Lung (tissue), 12 donors: Measurements from ENCODE around the gene GABBR2. TPM values are rescaled to one million over a fixed set of nuclear protein-coding genes. Genes with fewer than 3 reads are reported as not detected.

ENCODE experiments used
- ATAC-seq: fragments of 200-7000 bp; cut with Tn5 transposase; one replicate; pipeline ENCODE4 v1.9.1; 2020; ENCODE audit warnings: moderate number of reproducible peaks; ENCODE audit not compliant: insufficient read depth, low FRiP score
- DNase-seq, 3 donors: peaks; one replicate each; pipeline ENCODE4 v3.0.0-alpha.2; 2013 to 2017
- H3K27ac ChIP-seq, 2 donors: one replicate each; pipeline ENCODE4 v1.5.1; 2013; ENCODE audit warnings: mild to moderate bottlenecking in 2 of 2, moderate library complexity in 2 of 2, control low read depth in 1 of 2, inconsistent platforms in 1 of 2, low read depth in 1 of 2, low read length in 1 of 2
- H3K27me3 ChIP-seq, 3 donors: one replicate each; pipeline ENCODE4 v1.5.1; 2013; ENCODE audit warnings: low read length in 2 of 3; ENCODE audit not compliant: control insufficient read depth in 3 of 3, insufficient read depth in 3 of 3
- H3K36me3 ChIP-seq, 4 donors: one replicate each; pipeline ENCODE4 v1.5.1; 2013; ENCODE audit warnings: low read length in 4 of 4, mild to moderate bottlenecking in 1 of 4, moderate library complexity in 1 of 4; ENCODE audit not compliant: control insufficient read depth in 4 of 4, insufficient read depth in 4 of 4
- H3K4me1 ChIP-seq, 5 donors: one replicate each; pipeline ENCODE4 v1.5.1; 2013; ENCODE audit warnings: low read length in 5 of 5, mild to moderate bottlenecking in 2 of 5, moderate library complexity in 1 of 5; ENCODE audit not compliant: control insufficient read depth in 5 of 5, insufficient read depth in 5 of 5
- H3K4me3 ChIP-seq: one replicate; pipeline ENCODE4 v1.5.1; 2013; ENCODE audit warnings: mild to moderate bottlenecking, control low read depth, moderate library complexity
- H3K9ac ChIP-seq, 2 donors: one replicate each; pipeline ENCODE4 v1.5.1; 2013; ENCODE audit warnings: low read length in 2 of 2, control low read depth in 1 of 2; ENCODE audit not compliant: insufficient read depth in 1 of 2
- H3K9me3 ChIP-seq, 4 donors: one replicate each; pipeline ENCODE4 v1.5.1; 2013; ENCODE audit warnings: low read length in 3 of 4, mild to moderate bottlenecking in 1 of 4, moderate library complexity in 1 of 4; ENCODE audit not compliant: control insufficient read depth in 4 of 4, insufficient read depth in 3 of 4
- WGBS, 2 donors: extraction: QIAGEN DNeasy Blood & Tissue Kit; methylation state at CpG; one replicate each; pipeline ENCODE4 v1.1.7; 2013; 5-methylcytosine and 5-hydroxymethylcytosine counted together
- polyA plus RNA-seq, 2 donors: library from polyadenylated mRNA; stranded (reverse); fragments of 200-250 nt; gene quantifications; one replicate each; pipeline ENCODE4 v1.2.1, GENCODE V29; 2013
- total RNA-seq, 2 donors: library from RNA; depleted of rRNA in 1 of 2; stranded (reverse); fragments of >200 nt in 1 of 2; gene quantifications; one replicate each; pipeline ENCODE4 v1.2.1, GENCODE V29; 2014 to 2021
- TF ChIP-seq, protein P1 (sequence below): IDR thresholded peaks from 2 replicates; pipeline ENCODE4 v1.5.1; 2012; ENCODE audit warnings: mild to moderate bottlenecking; ENCODE audit errors: control extremely low read depth, extremely low read depth
- donor health status: control.
- donor health status: control.
- donor health status: Bipolar disorder and iron deficiency.
- donor health status: healthy.
- donor health status: DM: yes; HTN: yes; CAD: no.

GABBR2 gene
- total and polyA plus RNA-seq, 4 donors, result 0.40 to 1.8 (median 0.64) TPM

DNA sequence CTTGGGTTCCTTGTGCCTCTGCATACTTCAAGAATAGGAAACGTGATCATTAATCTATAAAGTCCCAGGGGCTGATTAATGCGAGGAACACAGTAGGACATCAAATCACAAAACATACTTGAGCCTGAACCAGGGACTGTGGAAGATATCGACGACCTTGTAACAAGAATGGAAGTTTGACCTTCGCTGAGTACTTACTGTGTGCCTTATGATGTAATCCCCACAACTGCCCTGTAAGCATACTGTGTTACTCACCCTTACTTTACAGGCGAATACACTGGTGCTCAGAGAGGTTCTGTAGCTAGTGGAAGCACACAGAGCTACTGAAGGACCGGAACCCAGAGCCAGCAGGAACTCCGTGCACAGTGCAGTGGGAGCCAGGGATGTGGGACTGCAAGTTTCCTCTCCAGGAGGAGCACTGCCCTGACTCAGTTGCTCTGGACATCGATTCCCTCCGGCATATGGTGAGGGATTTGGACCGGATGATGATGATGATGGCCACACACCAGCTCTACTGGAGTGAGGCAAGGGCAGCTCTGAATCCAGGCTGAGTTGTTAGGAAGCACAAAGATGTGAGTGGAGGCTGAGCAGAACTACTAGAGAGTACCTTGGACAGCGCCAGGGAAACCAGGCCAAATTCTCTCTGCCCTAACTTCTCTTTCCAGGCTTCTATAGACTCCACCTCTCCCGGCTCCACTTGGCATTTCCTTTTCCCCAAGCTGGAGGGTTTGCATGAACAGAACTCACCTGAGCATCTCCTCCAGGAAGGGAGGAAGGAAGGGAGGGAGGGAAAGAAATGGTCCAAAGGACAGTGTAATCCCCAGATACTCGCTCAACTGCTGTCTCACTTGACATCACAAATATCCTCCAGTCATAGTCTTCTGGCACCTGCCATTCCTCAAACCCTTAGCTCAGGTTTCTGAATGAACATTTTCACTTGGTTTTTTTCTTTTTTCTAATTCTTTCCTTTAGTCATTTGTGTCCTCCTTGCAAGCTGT, 1.5 kb upstream of the GABBR2 start:
- Histone ChIP-seq H3K4me1 (peaks cover 0 to 12% (median 0%) of the 10 kb centered on the region in 5 donors), H3K9ac (no peak overlapping the region), H3K27ac (no peak overlapping the region), H3K9me3 (peaks cover 0 to 10% (median 0%) of the 10 kb centered on the region in 4 donors), H3K27me3 (peaks cover 20 to 45% (median 35%) of the 10 kb centered on the region in 3 donors), H3K4me3 (no peak overlapping the region), H3K36me3 (no peaks in the 10 kb centered on the region)
- ATAC-seq, result no peak
- TF ChIP-seq, protein P1, sequence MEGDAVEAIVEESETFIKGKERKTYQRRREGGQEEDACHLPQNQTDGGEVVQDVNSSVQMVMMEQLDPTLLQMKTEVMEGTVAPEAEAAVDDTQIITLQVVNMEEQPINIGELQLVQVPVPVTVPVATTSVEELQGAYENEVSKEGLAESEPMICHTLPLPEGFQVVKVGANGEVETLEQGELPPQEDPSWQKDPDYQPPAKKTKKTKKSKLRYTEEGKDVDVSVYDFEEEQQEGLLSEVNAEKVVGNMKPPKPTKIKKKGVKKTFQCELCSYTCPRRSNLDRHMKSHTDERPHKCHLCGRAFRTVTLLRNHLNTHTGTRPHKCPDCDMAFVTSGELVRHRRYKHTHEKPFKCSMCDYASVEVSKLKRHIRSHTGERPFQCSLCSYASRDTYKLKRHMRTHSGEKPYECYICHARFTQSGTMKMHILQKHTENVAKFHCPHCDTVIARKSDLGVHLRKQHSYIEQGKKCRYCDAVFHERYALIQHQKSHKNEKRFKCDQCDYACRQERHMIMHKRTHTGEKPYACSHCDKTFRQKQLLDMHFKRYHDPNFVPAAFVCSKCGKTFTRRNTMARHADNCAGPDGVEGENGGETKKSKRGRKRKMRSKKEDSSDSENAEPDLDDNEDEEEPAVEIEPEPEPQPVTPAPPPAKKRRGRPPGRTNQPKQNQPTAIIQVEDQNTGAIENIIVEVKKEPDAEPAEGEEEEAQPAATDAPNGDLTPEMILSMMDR, result no peak
- DNase-seq, result peak; percentile 41 to 79 (median 53)
- 61 to 67% methylated on average over 14 of the region's 14 CpGs for WGBS, 2 donors

DNA sequence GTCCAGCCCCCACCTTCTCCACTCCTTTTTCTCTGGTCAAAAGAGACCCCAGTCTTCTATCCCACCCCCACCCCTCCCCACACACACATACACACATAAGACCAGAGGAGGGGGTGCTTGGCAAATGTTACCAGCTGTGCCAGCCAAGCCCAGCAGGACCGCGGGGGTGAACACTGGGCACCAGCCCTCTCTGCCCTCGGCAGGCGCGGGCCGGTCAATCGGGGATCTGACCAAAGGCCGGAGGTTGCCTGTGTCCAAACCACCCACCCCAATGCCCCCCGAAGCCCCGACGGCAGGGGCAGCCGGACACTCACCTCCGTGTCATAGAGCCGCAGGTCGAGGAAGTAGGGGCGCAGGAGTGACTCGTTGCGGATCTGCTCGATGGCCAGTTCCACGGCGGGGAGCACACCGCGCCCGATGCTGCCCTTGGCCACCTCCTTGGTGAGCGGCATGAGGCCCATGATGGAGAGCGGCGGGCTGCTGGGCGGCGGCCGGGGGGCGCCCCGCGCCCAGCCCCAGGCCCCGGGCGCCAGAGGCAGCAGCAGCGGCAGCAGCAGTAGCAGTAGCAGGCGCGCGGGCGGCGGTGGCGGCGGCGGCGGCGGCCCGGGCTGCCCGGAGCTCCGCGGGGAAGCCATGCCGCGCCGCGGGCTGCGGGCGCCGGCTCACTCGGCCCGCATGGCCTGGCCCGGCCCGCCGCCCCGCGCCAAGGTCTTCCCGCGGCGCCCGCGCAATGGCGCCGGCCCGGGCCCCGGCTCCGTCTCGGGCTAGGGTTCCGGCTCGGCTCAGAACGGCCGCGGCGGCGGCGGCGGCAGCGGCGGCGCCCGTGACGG, 417 bp downstream of the GABBR2 start:
- ATAC-seq (no peak), DNase-seq (no peak)

GRCh38 chr9:98707166-98708102, 1.3 kb downstream of the GABBR2 start:
- Histone ChIP-seq H3K27me3 (peaks cover 20 to 52% (median 41%) of the 10 kb centered on the region in 3 donors), H3K9me3 (peaks cover 0 to 10% (median 0%) of the 10 kb centered on the region in 4 donors), H3K4me3 (peak overlapping the region; percentile 17), H3K4me1 (peaks cover 0 to 12% (median 0%) of the 10 kb centered on the region in 5 donors), H3K36me3 (no peaks in the 10 kb centered on the region), H3K9ac (no peak overlapping the region), H3K27ac (no peak overlapping the region)
- ATAC-seq (peak; percentile 76), DNase-seq (peak; percentile 69 to 82 (median 69))
- 4% methylated on average over 73 to 79 of the region's 79 CpGs for WGBS, 2 donors
- TF ChIP-seq, protein P1, result no peak

More for the DNA sequence above, 417 bp downstream of the GABBR2 start:
- WGBS, 2 donors, result 3 to 5% methylated on average over 57 to 89 of the region's 89 CpGs
- Histone ChIP-seq H3K9ac (no peak overlapping the region), H3K4me1 (peaks cover 0 to 12% (median 0%) of the 10 kb centered on the region in 5 donors), H3K36me3 (no peaks in the 10 kb centered on the region), H3K27ac (no peak overlapping the region), H3K4me3 (peak overlapping the region; percentile 37), H3K9me3 (peaks cover 0 to 10% (median 0%) of the 10 kb centered on the region in 4 donors), H3K27me3 (peaks cover 20 to 51% (median 41%) of the 10 kb centered on the region in 3 donors)
- TF ChIP-seq, protein P1, result no peak
